DOHH2 (cell line): ENCODE data around the gene SLC8A3.

ENCODE experiments used
- H3F3A ChIP-seq: fragments of 200-600 bp; sonication (generic), shearing (Covaris generic); 2 replicates; pipeline ENCODE4 v1.6.0; 2016; ENCODE audit warnings: antibody characterized with exemption, mild to moderate bottlenecking; ENCODE audit not compliant: control insufficient read depth, insufficient read depth
- H3K27ac ChIP-seq: fragments of 200-600 bp; sonication (generic); 2 replicates; pipeline ENCODE4 v1.5.1; 2014; ENCODE audit warnings: low read depth, mild to moderate bottlenecking, low read length, moderate library complexity
- H3K27me3 ChIP-seq: fragments of 200-600 bp; sonication (generic); 2 replicates; pipeline ENCODE4 v1.6.1; 2014; ENCODE audit warnings: mild to moderate bottlenecking, low read length, mixed read lengths; ENCODE audit not compliant: control insufficient read depth
- H3K36me3 ChIP-seq: fragments of 200-600 bp; sonication (generic); 2 replicates; pipeline ENCODE4 v1.6.1; 2014; ENCODE audit warnings: mild to moderate bottlenecking, low read length, moderate library complexity, mixed read lengths; ENCODE audit not compliant: control insufficient read depth
- H3K4me1 ChIP-seq: fragments of 200-600 bp; sonication (generic); 2 replicates; pipeline ENCODE4 v1.6.1; 2014; ENCODE audit warnings: mild to moderate bottlenecking, low read length, mixed read lengths; ENCODE audit not compliant: control insufficient read depth
- H3K4me2 ChIP-seq: fragments of 200-600 bp; sonication (generic); 2 replicates; pipeline ENCODE4 v1.6.0; 2014; ENCODE audit warnings: mild to moderate bottlenecking, low read length, moderate library complexity
- H3K4me3 ChIP-seq: fragments of 200-600 bp; sonication (generic); 2 replicates; pipeline ENCODE4 v1.5.1; 2014; ENCODE audit warnings: mild to moderate bottlenecking, low read length, mixed read lengths
- H3K79me2 ChIP-seq: fragments of 200-600 bp; sonication (generic); 2 replicates; pipeline ENCODE4 v1.6.1; 2014; ENCODE audit warnings: mild to moderate bottlenecking, low read length, mixed read lengths; ENCODE audit not compliant: control insufficient read depth
- H3K9me2 ChIP-seq: fragments of 200-600 bp; sonication (generic); replicated peaks from 2 replicates; pipeline ENCODE4 v1.6.1; 2014; ENCODE audit warnings: mild to moderate bottlenecking, low read length, mixed read lengths; ENCODE audit not compliant: control insufficient read depth
- H3K9me3 ChIP-seq: fragments of 200-600 bp; sonication (generic); 2 replicates; pipeline ENCODE4 v1.6.1; 2014; ENCODE audit warnings: antibody characterized with exemption, low read length, mixed read lengths; ENCODE audit not compliant: control insufficient read depth, insufficient read depth
- H4K20me1 ChIP-seq: fragments of 200-600 bp; sonication (generic); 2 replicates; pipeline ENCODE4 v1.6.0; 2014; ENCODE audit warnings: low read depth, mild to moderate bottlenecking, antibody characterized with exemption, low read length, moderate library complexity; ENCODE audit not compliant: control insufficient read depth, insufficient read depth
- EZH2phosphoT487 ChIP-seq: fragments of 200-600 bp; sonication (generic); IDR thresholded peaks from 2 replicates; pipeline ENCODE4 v1.6.1; 2017; ENCODE audit warnings: borderline replicate concordance, mild to moderate bottlenecking, antibody characterized with exemption, low read length, moderate library complexity, mixed read lengths
- TF ChIP-seq, protein P1 (sequence below): fragments of 200-600 bp; sonication (generic); IDR thresholded peaks from one replicate; pipeline ENCODE4 v1.5.1; 2014; ENCODE audit warnings: antibody characterized with exemption, mild to moderate bottlenecking, low read depth, low read length; ENCODE audit not compliant: poor library complexity, severe bottlenecking

Gene SLC8A3

DNA sequence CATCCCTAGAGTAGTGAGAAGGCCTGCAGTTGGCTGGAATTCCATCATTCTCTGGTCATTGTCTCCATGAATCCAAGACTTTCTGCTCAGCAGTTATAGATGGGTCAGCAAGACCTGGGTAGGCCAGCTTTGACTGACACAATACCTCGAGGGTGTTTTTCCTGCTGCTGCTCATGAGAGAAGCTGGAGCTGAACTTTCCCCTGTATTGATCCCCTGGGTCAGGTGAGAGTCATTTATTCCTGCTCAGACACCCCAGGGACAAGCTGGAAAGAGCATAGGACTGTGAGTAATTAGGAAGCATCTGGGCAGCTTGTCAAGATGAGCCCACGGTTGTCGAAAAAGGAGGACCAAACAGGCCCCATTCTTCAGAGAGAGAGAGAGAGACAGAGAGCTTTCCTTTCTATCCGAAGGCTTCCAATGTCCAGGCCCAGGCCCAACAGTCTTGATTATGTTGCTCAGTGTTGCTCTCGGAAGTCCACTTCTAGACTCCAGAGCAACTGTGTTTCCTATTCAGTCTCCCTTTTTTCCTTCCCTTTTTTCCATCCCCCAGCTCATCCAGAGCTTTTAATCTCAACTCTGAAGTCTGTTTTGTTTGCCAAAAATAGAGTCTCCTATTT lies 131.1 kb downstream of the SLC8A3 start:
- peaks cover 3% of the 10 kb centered on the region; the same call in 1 of the 2 replicates for H3K27me3 ChIP-seq
- H3K4me2 ChIP-seq: no peak overlapping the region
- H3K27ac ChIP-seq: no peak overlapping the region
- H3K36me3 ChIP-seq: no peaks in the 10 kb centered on the region
- no peaks in the 10 kb centered on the region for H3K9me3 ChIP-seq
- no peaks in the 10 kb centered on the region for H3F3A ChIP-seq
- no peak overlapping the region for H3K4me3 ChIP-seq
- no peaks in the 10 kb centered on the region for H3K79me2 ChIP-seq
- no peak for TF ChIP-seq EZH2phosphoT487
- TF ChIP-seq, protein P1, sequence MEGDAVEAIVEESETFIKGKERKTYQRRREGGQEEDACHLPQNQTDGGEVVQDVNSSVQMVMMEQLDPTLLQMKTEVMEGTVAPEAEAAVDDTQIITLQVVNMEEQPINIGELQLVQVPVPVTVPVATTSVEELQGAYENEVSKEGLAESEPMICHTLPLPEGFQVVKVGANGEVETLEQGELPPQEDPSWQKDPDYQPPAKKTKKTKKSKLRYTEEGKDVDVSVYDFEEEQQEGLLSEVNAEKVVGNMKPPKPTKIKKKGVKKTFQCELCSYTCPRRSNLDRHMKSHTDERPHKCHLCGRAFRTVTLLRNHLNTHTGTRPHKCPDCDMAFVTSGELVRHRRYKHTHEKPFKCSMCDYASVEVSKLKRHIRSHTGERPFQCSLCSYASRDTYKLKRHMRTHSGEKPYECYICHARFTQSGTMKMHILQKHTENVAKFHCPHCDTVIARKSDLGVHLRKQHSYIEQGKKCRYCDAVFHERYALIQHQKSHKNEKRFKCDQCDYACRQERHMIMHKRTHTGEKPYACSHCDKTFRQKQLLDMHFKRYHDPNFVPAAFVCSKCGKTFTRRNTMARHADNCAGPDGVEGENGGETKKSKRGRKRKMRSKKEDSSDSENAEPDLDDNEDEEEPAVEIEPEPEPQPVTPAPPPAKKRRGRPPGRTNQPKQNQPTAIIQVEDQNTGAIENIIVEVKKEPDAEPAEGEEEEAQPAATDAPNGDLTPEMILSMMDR: no peak
- no peaks in the 10 kb centered on the region for H4K20me1 ChIP-seq
- no peaks in the 10 kb centered on the region for H3K4me1 ChIP-seq
- H3K9me2 ChIP-seq: no peaks in the 10 kb centered on the region

DNA sequence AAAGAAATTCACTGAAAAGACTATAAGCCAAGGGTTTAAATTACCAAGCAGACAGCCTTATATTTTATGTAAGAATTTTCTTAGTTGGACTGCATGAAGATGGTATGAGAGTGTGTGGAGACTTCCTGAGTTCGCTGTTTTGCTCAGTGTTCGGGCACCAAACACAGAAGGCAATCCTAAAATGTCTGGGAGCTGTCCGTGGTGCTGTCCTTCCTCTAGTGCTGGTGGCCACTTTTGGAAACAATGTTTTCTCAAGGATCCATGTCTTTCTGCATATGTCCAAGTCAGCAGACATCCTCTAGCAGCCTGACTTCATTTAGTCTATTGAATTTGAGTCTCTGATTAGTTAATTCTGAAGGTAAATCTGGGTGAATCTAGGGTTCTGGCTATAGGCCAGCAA lies 135.8 kb downstream of the SLC8A3 start:
- no peaks in the 10 kb centered on the region for H4K20me1 ChIP-seq
- H3F3A ChIP-seq: no peaks in the 10 kb centered on the region
- H3K36me3 ChIP-seq: no peaks in the 10 kb centered on the region
- no peaks in the 10 kb centered on the region for H3K9me3 ChIP-seq
- H3K27ac ChIP-seq: no peak overlapping the region
- H3K79me2 ChIP-seq: no peaks in the 10 kb centered on the region
- H3K9me2 ChIP-seq: no peaks in the 10 kb centered on the region
- TF ChIP-seq, protein P1: no peak
- TF ChIP-seq EZH2phosphoT487: no peak
- H3K4me3 ChIP-seq: no peak overlapping the region
- no peak overlapping the region for H3K4me2 ChIP-seq
- H3K27me3 ChIP-seq: no peaks in the 10 kb centered on the region
- no peaks in the 10 kb centered on the region for H3K4me1 ChIP-seq

- no peak overlapping the region for H3K4me3 ChIP-seq
- H3F3A ChIP-seq: no peaks in the 10 kb centered on the region
- no peaks in the 10 kb centered on the region for H3K79me2 ChIP-seq
- no peaks in the 10 kb centered on the region for H3K4me1 ChIP-seq
- no peak overlapping the region for H3K27ac ChIP-seq
- TF ChIP-seq, protein P1: no peak
- no peaks in the 10 kb centered on the region for H4K20me1 ChIP-seq
- no peaks in the 10 kb centered on the region for H3K9me2 ChIP-seq
- no peaks in the 10 kb centered on the region for H3K36me3 ChIP-seq
- no peaks in the 10 kb centered on the region for H3K9me3 ChIP-seq
- no peak overlapping the region for H3K4me2 ChIP-seq
- no peaks in the 10 kb centered on the region; the same call in 1 of the 2 replicates for H3K27me3 ChIP-seq
Observed at GRCh38 chr14:70050136-70050535, 138.6 kb downstream of the SLC8A3 start.
